ENCODE measurements around the gene SPIB.

The SPIB gene

GRCh38 chr19:50406829-50407228, 11.9 kb upstream of the SPIB start:
- H3K27ac ChIP-seq, result no peak overlapping the region
- TF ChIP-seq, protein P1, sequence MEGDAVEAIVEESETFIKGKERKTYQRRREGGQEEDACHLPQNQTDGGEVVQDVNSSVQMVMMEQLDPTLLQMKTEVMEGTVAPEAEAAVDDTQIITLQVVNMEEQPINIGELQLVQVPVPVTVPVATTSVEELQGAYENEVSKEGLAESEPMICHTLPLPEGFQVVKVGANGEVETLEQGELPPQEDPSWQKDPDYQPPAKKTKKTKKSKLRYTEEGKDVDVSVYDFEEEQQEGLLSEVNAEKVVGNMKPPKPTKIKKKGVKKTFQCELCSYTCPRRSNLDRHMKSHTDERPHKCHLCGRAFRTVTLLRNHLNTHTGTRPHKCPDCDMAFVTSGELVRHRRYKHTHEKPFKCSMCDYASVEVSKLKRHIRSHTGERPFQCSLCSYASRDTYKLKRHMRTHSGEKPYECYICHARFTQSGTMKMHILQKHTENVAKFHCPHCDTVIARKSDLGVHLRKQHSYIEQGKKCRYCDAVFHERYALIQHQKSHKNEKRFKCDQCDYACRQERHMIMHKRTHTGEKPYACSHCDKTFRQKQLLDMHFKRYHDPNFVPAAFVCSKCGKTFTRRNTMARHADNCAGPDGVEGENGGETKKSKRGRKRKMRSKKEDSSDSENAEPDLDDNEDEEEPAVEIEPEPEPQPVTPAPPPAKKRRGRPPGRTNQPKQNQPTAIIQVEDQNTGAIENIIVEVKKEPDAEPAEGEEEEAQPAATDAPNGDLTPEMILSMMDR (conservative IDR thresholded peaks at IDR 0.05), result no peak

DNA sequence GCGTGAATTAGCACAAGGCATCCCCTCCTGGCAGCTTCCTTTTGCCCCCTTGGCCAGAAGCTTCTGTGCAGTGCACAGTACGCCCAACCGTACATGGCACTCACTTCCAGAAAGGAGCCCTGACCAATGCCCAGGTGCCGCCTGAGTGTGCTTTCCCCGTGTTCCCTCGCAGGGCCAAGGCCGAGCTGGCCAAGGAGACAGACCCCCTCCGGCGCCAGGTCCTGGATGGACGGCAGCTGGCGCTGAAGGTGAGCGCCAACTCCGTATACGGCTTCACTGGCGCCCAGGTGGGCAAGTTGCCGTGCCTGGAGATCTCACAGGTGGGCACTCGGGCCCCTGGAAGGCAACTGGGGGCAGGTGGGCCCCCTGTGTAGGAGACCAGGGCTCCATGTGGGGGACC, 9.4 kb upstream of the SPIB start:
- TF ChIP-seq, protein P1 (conservative IDR thresholded peaks at IDR 0.05), result no peak
- no peak overlapping the region for H3K27ac ChIP-seq

DNA sequence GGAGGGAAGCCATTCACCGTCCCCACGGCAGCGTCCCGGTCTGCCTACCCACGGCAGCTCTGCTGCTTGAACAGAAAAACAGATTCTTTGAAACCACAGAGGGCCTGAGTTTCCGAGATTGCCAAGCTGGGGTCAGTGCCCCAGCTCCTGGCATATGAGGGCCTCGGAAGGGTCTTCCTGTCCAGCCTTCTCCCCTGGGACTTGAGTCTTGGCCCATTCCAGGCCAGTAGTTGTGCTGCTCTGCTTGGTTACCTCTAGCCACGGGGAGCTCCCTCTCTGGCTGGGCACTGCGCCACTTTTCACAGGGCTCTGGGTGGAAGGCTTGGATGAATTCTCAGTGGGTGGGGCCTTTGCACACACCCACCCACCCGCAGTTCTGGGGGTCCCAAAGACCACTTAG, 8.6 kb upstream of the SPIB start:
- TF ChIP-seq, protein P1 (conservative IDR thresholded peaks at IDR 0.05), result no peak
- no peak overlapping the region for H3K27ac ChIP-seq

GRCh38 chr19:50412419-50412818, 6.3 kb upstream of the SPIB start:
- no peak overlapping the region for H3K27ac ChIP-seq
- TF ChIP-seq, protein P1 (conservative IDR thresholded peaks at IDR 0.05), result no peak

DNA sequence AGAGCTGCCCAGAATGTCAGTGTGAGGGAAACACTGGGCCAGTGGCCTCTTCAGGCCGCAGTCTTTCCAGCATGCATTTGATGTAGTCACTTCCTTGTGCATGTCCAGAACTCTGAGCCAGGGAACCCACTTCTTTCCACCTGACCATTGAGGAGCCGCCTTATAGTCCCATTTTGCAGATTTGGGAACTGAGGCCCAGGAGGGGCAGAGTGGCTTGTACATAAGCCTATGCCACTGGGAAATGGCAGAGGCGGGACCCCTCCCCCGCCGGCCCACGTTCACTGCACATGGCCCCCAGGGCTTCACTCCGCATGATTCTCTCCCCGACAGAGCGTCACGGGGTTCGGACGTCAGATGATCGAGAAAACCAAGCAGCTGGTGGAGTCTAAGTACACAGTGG, 5.6 kb upstream of the SPIB start:
- TF ChIP-seq, protein P1 (conservative IDR thresholded peaks at IDR 0.05), result no peak
- H3K27ac ChIP-seq, result no peak overlapping the region

DNA sequence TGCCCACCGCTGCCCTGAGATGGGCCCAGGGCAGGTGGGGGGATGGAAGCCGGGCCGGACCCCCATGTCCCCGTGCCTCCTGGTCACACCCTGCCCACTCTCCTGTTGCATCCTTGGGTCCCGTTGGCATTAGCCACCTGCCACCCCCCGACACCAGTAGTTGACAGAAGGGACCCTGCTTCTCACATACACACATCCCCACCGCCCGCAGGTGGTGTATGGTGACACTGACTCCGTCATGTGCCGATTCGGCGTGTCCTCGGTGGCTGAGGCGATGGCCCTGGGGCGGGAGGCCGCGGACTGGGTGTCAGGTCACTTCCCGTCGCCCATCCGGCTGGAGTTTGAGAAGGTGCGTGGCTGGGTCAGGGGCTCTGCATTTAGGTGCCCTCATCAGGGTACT, 5.2 kb upstream of the SPIB start:
- TF ChIP-seq, protein P1 (conservative IDR thresholded peaks at IDR 0.05), result no peak
- H3K27ac ChIP-seq, result no peak overlapping the region

- TF ChIP-seq, protein P1 (conservative IDR thresholded peaks at IDR 0.05), result peak; percentile 78
- no peak overlapping the region for H3K27ac ChIP-seq
Measured at GRCh38 chr19:50414864-50415660, 3.7 kb upstream of the SPIB start.

All from VCaP (cell line).